ENCODE measurements around the gene HS1BP3. TPM values are rescaled to one million over a fixed set of nuclear protein-coding genes. Genes with fewer than 3 reads are reported as not detected.

The HS1BP3 gene
- total RNA-seq, 3 donors from 2014 or later (not counting 1 experiment from before 2014, with no cell fraction given): 17.4 to 25.7 (median 22.8) TPM

DNA sequence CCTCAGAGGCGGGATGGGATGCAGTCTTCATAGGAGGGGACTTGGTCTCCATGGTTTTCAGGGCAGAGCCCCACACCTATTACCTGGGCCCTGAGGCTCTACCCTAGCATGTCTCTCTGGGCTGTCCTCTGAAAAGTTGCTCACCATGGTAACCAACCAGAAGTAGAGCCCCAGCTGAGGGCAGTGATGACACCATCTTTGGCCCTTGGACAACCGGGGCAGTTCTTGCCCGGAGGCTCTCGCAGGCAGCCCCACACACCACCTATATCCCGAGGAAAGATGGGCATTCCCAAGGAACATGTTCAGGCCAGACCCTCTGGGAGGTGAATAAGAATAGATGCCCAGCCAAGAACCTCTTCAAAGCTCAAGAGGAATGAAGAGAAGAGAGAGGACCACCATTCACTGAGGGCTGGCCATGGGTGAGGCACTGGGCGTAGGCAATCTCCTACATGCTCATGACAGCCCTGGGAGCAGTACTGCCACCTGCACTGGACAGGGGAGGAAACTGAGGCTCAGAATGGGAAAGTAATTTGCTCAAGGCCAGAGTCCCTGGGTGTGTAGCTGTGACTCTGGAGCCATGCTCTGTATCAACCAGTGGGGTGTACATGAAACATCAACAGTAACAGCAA lies 72.5 kb downstream of the HS1BP3 start:
- intact Hi-C loops (cut with micrococcal nuclease): loop anchor here (5.0 kb wide), 2 partner anchors 74 to 676 kb away; partner anchors contain the start of genes HS1BP3 and TTC32
- 89% methylated on average over 6 of the region's 6 CpGs for WGBS (ENCODE audit: insufficient coverage)
- Histone ChIP-seq H3K4me3 (ENCODE audit: low read length) (no peak overlapping the region), H3K9me3 (ENCODE audit: control insufficient read depth, insufficient read depth, low read length) (peaks cover 6% of the 10 kb centered on the region), H3K4me1 (ENCODE audit: control insufficient read depth, insufficient read depth, low read length) (peaks cover 20% of the 10 kb centered on the region), H3K36me3 (ENCODE audit: control insufficient read depth, insufficient read depth, low read length) (no peaks in the 10 kb centered on the region), H3K27me3 (ENCODE audit: control insufficient read depth, insufficient read depth, low read length) (no peaks in the 10 kb centered on the region), H3K27ac (ENCODE audit: low read length) (no peak overlapping the region)
- Mint-ChIP-seq H3K36me3 (no peaks in the 10 kb centered on the region), H3K27ac (no peak overlapping the region), H3K4me1 (peaks cover 17 to 18% of the 10 kb centered on the region in 2 donors), H3K9me3 (no peaks in the 10 kb centered on the region), H3K27me3 (ENCODE audit: low read depth in 2 of 2) (no peaks in the 10 kb centered on the region), H3K4me3 (no peak overlapping the region)
- TF ChIP-seq, protein P1, sequence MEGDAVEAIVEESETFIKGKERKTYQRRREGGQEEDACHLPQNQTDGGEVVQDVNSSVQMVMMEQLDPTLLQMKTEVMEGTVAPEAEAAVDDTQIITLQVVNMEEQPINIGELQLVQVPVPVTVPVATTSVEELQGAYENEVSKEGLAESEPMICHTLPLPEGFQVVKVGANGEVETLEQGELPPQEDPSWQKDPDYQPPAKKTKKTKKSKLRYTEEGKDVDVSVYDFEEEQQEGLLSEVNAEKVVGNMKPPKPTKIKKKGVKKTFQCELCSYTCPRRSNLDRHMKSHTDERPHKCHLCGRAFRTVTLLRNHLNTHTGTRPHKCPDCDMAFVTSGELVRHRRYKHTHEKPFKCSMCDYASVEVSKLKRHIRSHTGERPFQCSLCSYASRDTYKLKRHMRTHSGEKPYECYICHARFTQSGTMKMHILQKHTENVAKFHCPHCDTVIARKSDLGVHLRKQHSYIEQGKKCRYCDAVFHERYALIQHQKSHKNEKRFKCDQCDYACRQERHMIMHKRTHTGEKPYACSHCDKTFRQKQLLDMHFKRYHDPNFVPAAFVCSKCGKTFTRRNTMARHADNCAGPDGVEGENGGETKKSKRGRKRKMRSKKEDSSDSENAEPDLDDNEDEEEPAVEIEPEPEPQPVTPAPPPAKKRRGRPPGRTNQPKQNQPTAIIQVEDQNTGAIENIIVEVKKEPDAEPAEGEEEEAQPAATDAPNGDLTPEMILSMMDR (IDR thresholded peaks at IDR 0.05): no peak
- DNase-seq (no peak), ATAC-seq (no peak)

DNA sequence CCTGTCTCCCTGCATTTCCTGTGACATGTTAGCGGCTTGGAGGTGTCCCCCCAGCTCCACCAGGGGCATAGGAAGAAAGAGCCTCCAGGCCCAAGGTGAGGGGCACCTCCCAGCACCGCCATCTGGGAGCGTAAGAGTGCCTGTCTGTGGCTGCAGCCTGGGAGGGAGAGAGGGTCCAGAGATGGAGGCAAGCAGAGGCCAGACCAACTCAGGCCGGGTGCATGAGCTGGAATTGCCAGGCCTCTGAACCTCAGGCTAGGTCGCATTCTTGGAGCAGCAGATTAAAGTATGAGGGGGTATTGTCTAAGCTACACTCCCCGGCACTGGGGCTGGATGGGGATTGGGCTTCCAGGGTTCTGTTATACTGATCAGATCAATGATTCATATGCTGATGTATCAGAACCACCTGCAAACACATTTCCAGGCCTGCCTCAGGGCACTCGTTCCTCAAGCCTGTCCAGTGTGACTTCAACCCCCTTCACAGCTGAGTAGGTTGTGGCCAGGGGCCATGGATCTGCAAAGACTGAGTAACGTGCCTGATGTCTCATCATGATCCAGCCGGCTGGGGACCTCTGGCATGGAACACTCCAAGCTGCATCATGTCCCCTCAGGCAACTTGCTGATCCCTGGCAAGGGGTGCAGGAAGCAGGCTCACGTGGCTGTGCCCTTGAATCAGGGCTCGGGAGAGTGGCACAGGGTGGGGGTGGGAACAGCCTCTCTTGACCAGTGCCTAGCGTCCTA lies 73.2 kb downstream of the HS1BP3 start:
- H3K27ac Mint-ChIP-seq: peak overlapping the region; percentile 95 to 96
- no peak overlapping the region for H3K4me3 Mint-ChIP-seq
- WGBS (ENCODE audit: insufficient coverage): 84% methylated on average over 12 of the region's 12 CpGs
- Histone ChIP-seq H3K27ac (ENCODE audit: low read length) (peak overlapping the region; percentile 78), H3K36me3 (ENCODE audit: control insufficient read depth, insufficient read depth, low read length) (no peaks in the 10 kb centered on the region), H3K4me3 (ENCODE audit: low read length) (no peak overlapping the region), H3K9me3 (ENCODE audit: control insufficient read depth, insufficient read depth, low read length) (peaks cover 6% of the 10 kb centered on the region), H3K4me1 (ENCODE audit: control insufficient read depth, insufficient read depth, low read length) (peaks cover 20% of the 10 kb centered on the region), H3K27me3 (ENCODE audit: control insufficient read depth, insufficient read depth, low read length) (no peaks in the 10 kb centered on the region)
- intact Hi-C loops (cut with micrococcal nuclease): loop anchor here (2.0 to 5.0 kb wide), 3 partner anchors 75 to 675 kb away; partner anchors contain the start of genes HS1BP3, RHOB and TTC32
- H3K36me3 Mint-ChIP-seq: no peaks in the 10 kb centered on the region
- H3K27me3 Mint-ChIP-seq (ENCODE audit: low read depth in 2 of 2): no peaks in the 10 kb centered on the region
- DNase-seq (no peak), ATAC-seq (no peak)
- H3K9me3 Mint-ChIP-seq: no peaks in the 10 kb centered on the region
- TF ChIP-seq, protein P1 (IDR thresholded peaks at IDR 0.05): no peak
- H3K4me1 Mint-ChIP-seq: peaks cover 17 to 18% of the 10 kb centered on the region in 2 donors

DNA sequence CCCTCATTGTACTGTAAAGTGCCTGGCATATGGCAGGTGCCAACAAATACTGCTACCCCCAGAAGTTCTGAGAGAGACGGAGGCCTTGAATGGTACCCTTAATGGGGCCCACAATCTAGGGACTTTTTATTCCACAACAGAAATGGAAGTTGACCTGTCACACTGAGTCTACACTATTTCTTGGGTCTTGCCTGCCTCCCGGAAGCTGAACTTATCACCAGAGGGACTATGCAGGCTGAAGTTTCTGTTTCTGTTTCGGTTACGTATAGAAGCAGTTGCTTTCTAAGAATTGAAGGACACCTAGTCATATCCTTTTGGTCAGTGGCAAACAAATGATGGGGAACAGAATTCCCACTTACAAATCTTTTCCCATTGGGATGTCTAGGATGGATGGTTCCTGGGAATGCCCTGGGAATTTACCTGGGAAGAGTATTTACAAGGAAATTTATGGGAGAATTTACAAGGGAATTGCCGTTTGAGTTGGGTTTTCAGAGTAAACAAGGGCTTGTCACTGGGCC lies 74.2 kb downstream of the HS1BP3 start:
- WGBS (ENCODE audit: insufficient coverage): 24% methylated on average over 5 of the region's 5 CpGs
- Histone ChIP-seq H3K4me3 (ENCODE audit: low read length) (no peak overlapping the region), H3K4me1 (ENCODE audit: control insufficient read depth, insufficient read depth, low read length) (peaks cover 20% of the 10 kb centered on the region), H3K36me3 (ENCODE audit: control insufficient read depth, insufficient read depth, low read length) (no peaks in the 10 kb centered on the region), H3K27me3 (ENCODE audit: control insufficient read depth, insufficient read depth, low read length) (no peaks in the 10 kb centered on the region), H3K27ac (ENCODE audit: low read length) (peak overlapping the region; percentile 78), H3K9me3 (ENCODE audit: control insufficient read depth, insufficient read depth, low read length) (peaks cover 2% of the 10 kb centered on the region)
- Mint-ChIP-seq H3K4me1 (peaks cover 17 to 18% of the 10 kb centered on the region in 2 donors), H3K4me3 (peak overlapping the region; percentile 86), H3K36me3 (no peaks in the 10 kb centered on the region), H3K27ac (peak overlapping the region; percentile 95 to 96), H3K9me3 (no peaks in the 10 kb centered on the region), H3K27me3 (ENCODE audit: low read depth in 2 of 2) (no peaks in the 10 kb centered on the region)
- DNase-seq (peak in 1 of 2 donors; percentile 78), ATAC-seq (peak; percentile 87 to 98 (median 96))
- TF ChIP-seq, protein P1 (IDR thresholded peaks at IDR 0.05): no peak
- intact Hi-C loops (cut with micrococcal nuclease): loop anchor here (2.0 to 5.0 kb wide), 3 partner anchors 76 to 674 kb away; partner anchors contain the start of genes HS1BP3, RHOB and TTC32

Measured in natural killer cell (primary cell).